ENCODE measurements around the gene KIF19.

GRCh38 chr17:74318391-74318790 lies 7.6 kb upstream of the KIF19 start:
- TF ChIP-seq CTCF (conservative IDR thresholded peaks at IDR 0.05): no peak
- no peak for TF ChIP-seq EZH2 (IDR thresholded peaks at IDR 0.05; ENCODE audit: low read depth)
